ENCODE measurements around the gene PRKD1. TPM values are rescaled to one million over a fixed set of nuclear protein-coding genes. Genes with fewer than 3 reads are reported as not detected.

The PRKD1 gene
- total and polyA plus RNA-seq, 2 of the 13 experiments (the other 11 are each of a cell fraction or from before 2014, with no cell fraction given), result 0.22 to 1.3 TPM

- TF ChIP-seq ZNF850 (CRISPR knock-in tag; conservative IDR thresholded peaks at IDR 0.05), result no peak
- TF ChIP-seq RARA (CRISPR knock-in tag; IDR thresholded peaks at IDR 0.05), result no peak
- no peak for TF ChIP-seq ZNF317 (CRISPR knock-in tag; IDR thresholded peaks at IDR 0.05)
- TF ChIP-seq CEBPB (IDR thresholded peaks at IDR 0.05; ENCODE audit: borderline replicate concordance, low read depth, low read length), result peak; percentile 25; the same call in 1 of the 2 replicates
- no peak for TF ChIP-seq ERF (CRISPR knock-in tag; IDR thresholded peaks at IDR 0.05)
Measured at GRCh38 chr14:29806124-29806517, 121.5 kb downstream of the PRKD1 start (continued).

DNA sequence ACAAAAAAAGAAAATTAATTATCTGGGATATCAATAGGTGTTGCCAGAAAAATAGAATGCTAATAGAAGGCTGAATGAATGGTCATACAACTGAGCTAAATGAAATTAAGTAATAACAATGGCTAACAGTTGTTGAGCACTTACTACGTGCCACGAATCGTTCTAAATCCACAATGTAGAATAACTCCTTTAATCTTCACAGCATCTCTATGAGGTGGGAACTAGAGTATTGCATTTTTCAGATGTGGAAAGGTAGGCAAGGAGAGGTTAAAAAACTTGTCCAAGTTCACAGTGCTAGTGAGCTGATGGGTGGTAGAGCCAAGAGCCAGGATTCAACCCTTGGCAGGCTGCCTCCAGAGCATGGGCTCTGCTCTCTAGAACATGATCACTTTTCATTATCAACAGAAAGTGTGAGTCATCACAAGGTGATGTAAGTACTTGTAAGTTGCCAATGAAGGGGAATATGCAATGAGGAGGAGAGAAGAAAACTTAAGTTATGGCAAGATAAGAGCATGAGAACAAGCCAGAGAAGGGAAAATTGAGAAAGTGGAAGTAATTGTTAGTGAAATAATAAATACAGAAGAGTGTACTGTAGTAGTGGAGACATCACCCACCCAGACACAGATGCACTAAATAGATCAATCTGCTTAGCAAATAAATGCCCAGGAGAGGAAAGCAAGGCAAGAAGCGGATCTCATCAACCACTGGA, 122.1 kb downstream of the PRKD1 start:
- Histone ChIP-seq H4K20me1 (ENCODE audit: insufficient read depth, low read length) (no peaks in the 10 kb centered on the region), H3K4me1 (ENCODE audit: insufficient read depth, low read length) (no peaks in the 10 kb centered on the region), H3K79me2 (ENCODE audit: insufficient read depth, low read length) (no peaks in the 10 kb centered on the region), H3K4me3 (replicated peaks in 1 of 3; ENCODE audit: insufficient read depth in 1 of 3, low read depth in 2 of 3, low read length in 3 of 3) (no peak overlapping the region), H3K36me3 (replicated peaks in 1 of 2; ENCODE audit: control insufficient read depth in 1 of 2, insufficient read depth in 2 of 2, low read length in 2 of 2) (no peaks in the 10 kb centered on the region), H3K27ac (ENCODE audit: extremely low read length, insufficient read depth, low read length) (no peak overlapping the region), H3K9me3 (ENCODE audit: low read length) (peaks cover 99% of the 10 kb centered on the region), H3K9ac (ENCODE audit: insufficient read depth, low read depth, low read length) (no peak overlapping the region), H3K27me3 (ENCODE audit: control insufficient read depth in 1 of 2, insufficient read depth in 2 of 2, low read length in 2 of 2) (no peaks in the 10 kb centered on the region), H3K4me2 (ENCODE audit: low read depth, low read length) (no peak overlapping the region), H2AFZ (ENCODE audit: low read length) (no peak overlapping the region)
- POLR2A ChIA-PET, result no interaction called here
- ATAC-seq (no peak), DNase-seq (ENCODE audit: low spot score) (no peak), FAIRE-seq (no peak)
- no TSS peak for BruUV-seq (replicated peaks)
- CTCF ChIA-PET (ENCODE audit: low intra/inter-chr PET ratio, low total read pairs), result no interaction called here
- 9% methylated on average over 4 of the region's 4 CpGs for WGBS (ENCODE audit: low lambda C conversion rate)
- in situ Hi-C loops (cut with HindIII; ENCODE audit: extremely low pct_ligation_motif_present, low pct_unique_long_range_greater_than_20kb), result no loop called here
- intact Hi-C loops (cut with micrococcal nuclease; ENCODE audit: unreplicated experiment), result no loop called here
- 0 out of 2 replicates have a peak, but pooled peaks have one; percentile 26 for TF ChIP-seq CREB1 (IDR thresholded peaks at IDR 0.05)
- TF ChIP-seq CREB1 (CRISPR knock-in tag; IDR thresholded peaks at IDR 0.05), result no peak
- no peak for TF ChIP-seq DR1 (CRISPR knock-in tag; IDR thresholded peaks at IDR 0.05)

All from HepG2 (cell line).